HEK293T (cell line): ENCODE results near the gene IL22RA2.

ENCODE experiments used
- ARNT ChIP-seq: fragments of 450-650 bp; IDR thresholded peaks from 2 replicates; pipeline ENCODE4 v1.6.1; 2017; ENCODE audit warnings: mild to moderate bottlenecking
- BHLHE40 ChIP-seq: fragments of 450-650 bp; IDR thresholded peaks from 2 replicates; pipeline ENCODE4 v1.6.1; 2016; ENCODE audit warnings: mild to moderate bottlenecking, moderate library complexity, borderline replicate concordance
- ELF4 ChIP-seq: fragments of 450-650 bp; IDR thresholded peaks from 2 replicates; pipeline ENCODE4 v1.6.1; 2017; ENCODE audit warnings: antibody characterized with exemption
- FOXA1 ChIP-seq: fragments of 450-650 bp; IDR thresholded peaks from 2 replicates; pipeline ENCODE4 v1.6.1; 2016; ENCODE audit warnings: mild to moderate bottlenecking
- FOXM1 ChIP-seq: fragments of 450-650 bp; IDR thresholded peaks from 2 replicates; pipeline ENCODE4 v1.6.1; 2017; ENCODE audit warnings: mild to moderate bottlenecking, borderline replicate concordance
- HDGF ChIP-seq: fragments of 450-650 bp; IDR thresholded peaks from 2 replicates; pipeline ENCODE4 v1.6.1; 2017; ENCODE audit warnings: antibody characterized with exemption, borderline replicate concordance
- L3MBTL2 ChIP-seq: fragments of 450-650 bp; conservative IDR thresholded peaks from 2 replicates; pipeline ENCODE4 v1.6.1; 2016; ENCODE audit warnings: mild to moderate bottlenecking
- LEF1 ChIP-seq: fragments of 450-650 bp; IDR thresholded peaks from 2 replicates; pipeline ENCODE4 v1.6.1; 2017; ENCODE audit warnings: mild to moderate bottlenecking, borderline replicate concordance
- NFRKB ChIP-seq: fragments of 450-650 bp; IDR thresholded peaks from 2 replicates; pipeline ENCODE4 v1.6.1; 2016; ENCODE audit warnings: mild to moderate bottlenecking, moderate library complexity
- SP1 ChIP-seq: fragments of 450-650 bp; IDR thresholded peaks from 2 replicates; pipeline ENCODE4 v1.6.1; 2017
- SUZ12 ChIP-seq: fragments of 450-650 bp; IDR thresholded peaks from 2 replicates; pipeline ENCODE4 v1.6.1; 2016; ENCODE audit warnings: mild to moderate bottlenecking
- TARDBP ChIP-seq: fragments of 450-650 bp; IDR thresholded peaks from 2 replicates; pipeline ENCODE4 v1.6.1; 2016
- ZNF384 ChIP-seq: fragments of 450-650 bp; IDR thresholded peaks from 2 replicates; pipeline ENCODE4 v1.6.1; 2016

GRCh38 chr6:137107767-137108105, 65.7 kb downstream of the IL22RA2 start:
- TF ChIP-seq NFRKB (no peak), LEF1 (no peak), FOXA1 (no peak), SUZ12 (no peak), HDGF (no peak), ELF4 (no peak), BHLHE40 (no peak), SP1 (no peak), L3MBTL2 (no peak), ARNT (no peak), FOXM1 (no peak), ZNF384 (no peak), TARDBP (no peak)
